Mucosa of rectum (tissue), 2 donors: ENCODE measurements around the gene ASIC4.

ENCODE experiments used
- H3K27ac ChIP-seq, 2 donors: one replicate each; pipeline ENCODE4 v1.7.0; 2013; ENCODE audit warnings: inconsistent platforms in 2 of 2, low read depth in 2 of 2, low read length in 2 of 2
- H3K27me3 ChIP-seq, 2 donors: one replicate each; pipeline ENCODE4 v1.7.0; 2013; ENCODE audit warnings: low read length in 2 of 2; ENCODE audit not compliant: control insufficient read depth in 2 of 2, insufficient read depth in 2 of 2
- H3K36me3 ChIP-seq, 2 donors: one replicate each; pipeline ENCODE4 v1.7.0; 2013; ENCODE audit warnings: low read length in 2 of 2; ENCODE audit not compliant: control insufficient read depth in 2 of 2, insufficient read depth in 2 of 2
- H3K4me1 ChIP-seq, 2 donors: one replicate each; pipeline ENCODE4 v1.7.0; 2013; ENCODE audit warnings: low read length in 2 of 2, mild to moderate bottlenecking in 1 of 2; ENCODE audit not compliant: control insufficient read depth in 2 of 2, insufficient read depth in 2 of 2
- H3K4me3 ChIP-seq, 2 donors: one replicate each; pipeline ENCODE4 v1.7.0; 2013; ENCODE audit warnings: low read length in 2 of 2
- H3K9ac ChIP-seq, 2 donors: one replicate each; pipeline ENCODE4 v1.7.0; 2013; ENCODE audit warnings: low read length in 2 of 2, low read depth in 1 of 2, mild to moderate bottlenecking in 1 of 2
- H3K9me3 ChIP-seq, 2 donors: one replicate each; pipeline ENCODE4 v1.7.0; 2013; ENCODE audit warnings: low read length in 2 of 2; ENCODE audit not compliant: control insufficient read depth in 2 of 2
- donor health status: healthy.
- donor health status: Normal muscosa, but diverticular disease.

ASIC4 gene

DNA sequence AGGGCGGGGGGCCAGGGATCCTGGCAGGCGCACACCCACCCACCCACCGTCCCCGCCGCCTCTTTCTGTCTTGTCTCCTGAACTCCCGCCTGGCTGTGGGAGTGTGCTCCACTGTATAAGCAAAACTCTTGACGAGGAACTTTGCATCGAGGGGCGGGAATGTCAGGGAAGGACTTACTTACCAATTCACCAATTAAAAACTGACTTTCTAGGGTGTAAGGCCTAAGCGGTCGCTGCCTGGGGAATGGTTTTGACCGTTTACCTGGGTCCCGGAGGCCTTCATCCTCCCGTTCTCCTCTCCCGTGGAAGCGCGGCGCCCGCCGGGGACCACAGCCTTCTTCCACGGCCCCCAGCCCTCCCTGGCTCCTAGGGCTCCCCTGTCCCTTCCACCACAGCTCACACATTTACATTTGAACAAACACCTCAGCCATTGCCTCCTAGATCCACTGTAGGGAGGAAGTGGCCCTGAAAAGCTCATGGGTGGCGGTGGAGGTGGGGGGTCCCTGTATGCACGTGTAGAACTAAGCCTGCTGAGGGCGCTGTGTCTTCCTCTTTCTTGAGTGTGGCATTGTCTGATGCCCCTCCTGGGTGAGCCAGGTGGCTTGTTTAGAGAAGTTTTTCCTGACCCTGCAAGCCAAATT lies 8.9 kb downstream of the ASIC4 start:
- Histone ChIP-seq H3K4me3 (no peak overlapping the region), H3K36me3 (no peaks in the 10 kb centered on the region), H3K9ac (no peak overlapping the region), H3K27me3 (peaks cover 41 to 59% of the 10 kb centered on the region in 2 donors), H3K9me3 (no peaks in the 10 kb centered on the region), H3K27ac (no peak overlapping the region), H3K4me1 (no peaks in the 10 kb centered on the region)

DNA sequence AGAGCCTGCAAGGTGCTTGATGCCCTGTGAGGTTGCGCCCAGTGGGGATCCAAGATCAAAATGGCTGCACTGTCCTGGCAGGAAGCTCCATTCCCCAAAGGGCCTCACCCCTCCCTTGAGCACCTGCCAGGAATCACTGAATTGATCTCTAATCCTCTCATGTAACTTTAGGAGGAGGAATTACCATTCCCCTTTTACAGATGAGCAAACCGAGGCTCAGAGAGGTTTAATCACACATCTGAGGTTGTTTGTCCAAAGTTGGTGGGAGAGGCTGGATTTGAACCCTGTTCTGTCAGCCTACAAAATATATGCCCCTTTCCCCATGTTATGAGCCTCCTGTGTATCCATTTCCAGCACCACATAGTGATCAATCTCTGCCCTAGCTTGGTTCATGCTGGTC lies 10.5 kb downstream of the ASIC4 start:
- no peak overlapping the region for H3K9ac ChIP-seq
- no peaks in the 10 kb centered on the region for H3K36me3 ChIP-seq
- no peak overlapping the region for H3K27ac ChIP-seq
- H3K27me3 ChIP-seq: peaks cover 50 to 67% of the 10 kb centered on the region in 2 donors
- peaks cover 0 to under 1% of the 10 kb centered on the region in 2 donors for H3K4me1 ChIP-seq
- H3K9me3 ChIP-seq: no peaks in the 10 kb centered on the region
- no peak overlapping the region for H3K4me3 ChIP-seq

DNA sequence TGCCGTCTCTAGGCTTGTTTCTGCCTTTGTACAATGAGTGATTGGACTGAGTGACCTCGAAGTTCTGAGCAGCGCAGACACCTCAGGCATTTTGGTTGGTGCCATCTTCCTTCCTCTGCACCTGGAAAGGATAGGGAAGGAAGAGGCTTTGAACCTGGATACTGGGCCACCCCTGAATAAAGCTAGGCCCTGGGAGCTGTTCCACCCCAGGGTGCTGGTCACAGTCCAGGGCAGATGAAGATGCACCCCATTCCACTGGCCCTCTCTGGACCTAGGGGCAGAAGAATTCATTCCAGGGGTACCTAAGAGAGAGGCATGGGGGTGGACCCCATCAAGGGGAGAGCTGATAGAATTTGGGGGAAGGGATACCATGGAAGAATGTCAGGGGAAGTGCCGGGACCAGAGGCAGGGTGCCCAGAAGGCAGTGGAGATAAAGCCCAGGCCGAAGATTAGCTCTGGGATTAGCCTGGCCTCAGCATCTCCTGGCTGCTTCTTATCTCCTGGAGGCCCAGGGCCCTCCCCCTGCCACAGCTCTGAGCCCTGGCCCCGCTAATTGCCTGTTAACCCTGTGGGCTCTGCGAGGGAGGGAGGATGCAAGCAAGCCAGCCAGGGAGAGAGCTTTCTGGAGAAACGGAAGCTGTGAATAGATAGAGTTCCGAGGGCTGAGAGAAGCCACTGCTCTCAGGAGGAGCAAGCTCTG lies 11.4 kb downstream of the ASIC4 start:
- H3K9ac ChIP-seq: no peak overlapping the region
- no peak overlapping the region for H3K4me3 ChIP-seq
- H3K27ac ChIP-seq: no peak overlapping the region
- no peaks in the 10 kb centered on the region for H3K9me3 ChIP-seq
- H3K4me1 ChIP-seq: peaks cover 0 to 3% of the 10 kb centered on the region in 2 donors
- H3K27me3 ChIP-seq: peaks cover 52 to 68% of the 10 kb centered on the region in 2 donors
- H3K36me3 ChIP-seq: no peaks in the 10 kb centered on the region

DNA sequence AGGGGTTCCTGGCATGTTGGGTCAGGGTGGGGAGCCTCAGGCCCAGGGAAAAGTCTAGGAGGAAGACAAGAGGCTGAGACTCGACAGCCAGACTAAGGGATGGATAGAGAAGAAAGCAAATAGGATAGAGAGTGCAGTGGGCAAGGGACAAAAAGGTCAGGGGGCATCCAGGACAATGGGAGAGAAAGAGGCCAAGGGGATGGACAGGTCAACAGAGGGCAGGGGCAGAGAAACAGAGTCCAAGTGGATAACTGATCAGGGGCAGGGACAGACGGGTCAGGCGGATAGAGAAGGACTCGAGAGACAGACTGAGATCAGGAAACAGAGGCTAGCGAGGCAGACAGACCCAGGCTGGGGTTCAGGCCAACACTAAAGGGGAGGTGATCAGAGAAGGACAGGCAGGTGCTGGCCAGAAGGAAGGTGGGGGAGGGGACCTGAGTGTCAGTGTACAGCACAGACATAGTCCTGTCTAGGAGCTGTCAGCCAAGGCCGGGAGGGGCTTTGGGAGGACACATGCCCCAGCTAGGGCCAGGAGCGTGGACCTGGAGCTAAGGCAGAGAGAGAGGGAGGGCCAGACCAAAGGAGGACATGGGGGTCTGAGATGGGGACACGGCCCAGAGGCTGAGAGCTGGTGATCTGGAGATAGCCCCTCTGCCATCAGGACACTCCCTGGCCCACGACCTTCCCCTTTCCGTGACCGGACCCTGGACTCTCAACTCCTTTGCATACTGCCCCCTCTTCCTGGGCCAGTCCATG lies 12.2 kb downstream of the ASIC4 start:
- H3K27me3 ChIP-seq: peaks cover 44 to 64% of the 10 kb centered on the region in 2 donors
- H3K27ac ChIP-seq: no peak overlapping the region
- no peaks in the 10 kb centered on the region for H3K36me3 ChIP-seq
- no peaks in the 10 kb centered on the region for H3K9me3 ChIP-seq
- no peak overlapping the region for H3K9ac ChIP-seq
- H3K4me1 ChIP-seq: peaks cover 0 to 3% of the 10 kb centered on the region in 2 donors
- H3K4me3 ChIP-seq: no peak overlapping the region

DNA sequence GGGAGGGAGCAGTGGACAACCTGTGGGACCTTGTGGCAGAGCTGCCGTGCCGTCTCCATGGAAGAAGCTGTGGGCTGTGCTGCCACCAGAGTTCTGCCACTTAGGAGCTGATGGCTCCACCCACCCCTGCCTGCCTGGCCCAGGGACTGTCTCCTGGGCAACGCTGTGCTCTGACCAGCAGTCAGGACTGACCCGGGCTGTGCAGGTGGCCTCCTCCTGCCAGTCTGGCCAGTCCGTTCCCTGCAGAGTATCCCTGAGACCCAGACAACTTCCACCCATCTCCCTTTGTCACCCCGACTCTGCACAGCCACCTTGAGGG lies 12.8 kb downstream of the ASIC4 start:
- Histone ChIP-seq H3K9me3 (no peaks in the 10 kb centered on the region), H3K4me1 (peaks cover 0 to 3% of the 10 kb centered on the region in 2 donors), H3K36me3 (no peaks in the 10 kb centered on the region), H3K27ac (no peak overlapping the region), H3K27me3 (peaks cover 39 to 61% of the 10 kb centered on the region in 2 donors), H3K9ac (no peak overlapping the region), H3K4me3 (no peak overlapping the region)

DNA sequence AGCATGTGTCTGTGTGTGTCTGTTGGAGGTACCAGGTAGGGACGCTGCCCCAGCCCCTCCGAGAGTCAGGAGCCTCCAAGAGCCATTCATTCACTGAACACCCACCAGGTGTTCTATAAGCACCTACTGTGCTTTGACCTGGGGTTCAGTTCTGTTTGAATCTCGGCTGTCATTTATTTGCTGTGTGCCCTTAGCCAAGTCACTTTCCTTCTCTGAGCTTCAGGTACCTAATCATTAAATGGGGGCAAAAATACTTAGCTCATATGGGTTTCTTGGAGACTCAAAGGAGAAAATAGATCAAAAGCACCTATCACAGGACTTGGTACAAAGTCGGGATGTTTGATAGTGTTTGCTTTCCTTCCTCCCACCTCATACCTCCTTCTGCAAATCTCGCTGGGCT lies 13.2 kb downstream of the ASIC4 start:
- Histone ChIP-seq H3K9me3 (no peaks in the 10 kb centered on the region), H3K27me3 (peaks cover 41 to 60% of the 10 kb centered on the region in 2 donors)

DNA sequence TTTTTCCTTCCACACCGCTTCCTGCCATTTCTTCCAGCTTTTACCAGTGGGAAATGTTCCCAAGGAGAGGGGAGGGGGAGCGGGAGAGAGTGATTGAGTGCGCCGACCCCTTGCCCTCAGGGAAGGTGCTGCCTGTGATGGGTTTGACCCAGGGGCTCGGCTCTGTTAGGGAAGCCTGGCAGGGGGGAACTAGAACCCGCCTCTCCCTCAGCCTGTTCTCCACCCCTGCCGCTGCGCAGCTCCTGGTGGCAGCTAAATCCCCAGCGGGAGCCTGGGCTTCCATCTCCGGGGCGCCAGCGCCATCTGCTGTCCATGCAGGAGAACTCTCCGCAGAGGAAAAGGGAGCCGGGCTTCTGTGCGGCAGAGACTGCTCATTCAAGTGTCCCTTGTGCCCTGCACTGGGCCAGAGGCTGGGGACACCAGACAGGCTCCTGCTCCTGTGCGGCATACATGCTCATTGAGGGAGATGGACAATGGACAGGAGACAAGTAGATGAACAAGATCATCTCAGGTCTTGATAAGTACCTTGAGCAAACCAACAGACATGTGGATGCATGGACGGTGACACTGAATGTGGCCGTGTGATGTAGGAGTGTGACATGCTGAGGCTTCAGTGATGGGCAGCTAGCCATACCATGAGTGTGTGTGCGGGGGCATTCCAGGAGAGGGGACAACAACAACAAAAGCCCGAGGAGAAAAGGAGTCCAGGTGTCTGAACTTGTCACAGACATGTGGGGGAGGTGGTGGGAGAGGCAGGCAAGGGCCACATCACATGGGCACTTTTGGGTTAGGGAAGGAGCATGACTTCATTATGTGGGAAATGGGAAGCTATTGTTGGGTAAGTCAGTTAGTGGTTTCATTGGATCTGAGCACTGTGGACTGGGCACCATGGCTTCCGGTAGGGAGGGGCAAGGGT lies 16.0 kb downstream of the ASIC4 start:
- peaks cover 27 to 44% of the 10 kb centered on the region in 2 donors for H3K27me3 ChIP-seq
- no peaks in the 10 kb centered on the region for H3K36me3 ChIP-seq
- no peak overlapping the region for H3K4me3 ChIP-seq
- H3K9ac ChIP-seq: no peak overlapping the region
- peaks cover 0 to 3% of the 10 kb centered on the region in 2 donors for H3K4me1 ChIP-seq
- H3K9me3 ChIP-seq: no peaks in the 10 kb centered on the region
- no peak overlapping the region for H3K27ac ChIP-seq

More for the DNA sequence above, 13.2 kb downstream of the ASIC4 start:
- no peak overlapping the region for H3K4me3 ChIP-seq
- peaks cover 0 to 3% of the 10 kb centered on the region in 2 donors for H3K4me1 ChIP-seq
- H3K36me3 ChIP-seq: no peaks in the 10 kb centered on the region
- H3K27ac ChIP-seq: no peak overlapping the region
- H3K9ac ChIP-seq: no peak overlapping the region

DNA sequence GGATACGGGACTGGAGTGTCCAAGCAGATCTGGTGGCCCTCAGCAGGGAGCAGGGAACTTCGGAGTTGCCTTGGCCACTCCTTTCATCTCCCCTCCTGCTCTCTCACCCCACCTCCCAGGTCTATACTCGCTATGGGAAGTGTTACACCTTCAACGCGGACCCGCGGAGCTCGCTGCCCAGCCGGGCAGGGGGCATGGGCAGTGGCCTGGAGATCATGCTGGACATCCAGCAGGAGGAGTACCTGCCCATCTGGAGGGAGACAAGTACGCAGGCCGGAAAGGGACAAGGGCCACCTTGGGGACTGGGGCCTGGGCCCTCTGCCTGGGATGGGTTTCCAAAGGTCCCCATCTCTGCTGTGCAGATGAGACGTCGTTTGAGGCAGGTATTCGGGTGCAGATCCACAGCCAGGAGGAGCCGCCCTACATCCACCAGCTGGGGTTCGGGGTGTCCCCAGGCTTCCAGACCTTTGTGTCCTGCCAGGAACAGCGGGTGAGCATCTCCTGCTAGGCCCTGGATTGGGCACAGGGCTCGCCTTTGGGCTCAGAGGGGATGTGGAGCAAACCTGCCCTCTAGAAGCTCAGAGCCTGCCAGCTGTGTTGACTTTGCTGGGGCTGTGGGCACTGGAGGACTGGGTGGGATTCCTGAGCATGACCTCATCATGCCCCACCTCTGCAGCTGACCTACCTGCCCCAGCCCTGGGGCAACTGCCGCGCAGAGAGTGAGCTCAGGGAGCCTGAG lies 17.5 kb downstream of the ASIC4 start:
- Histone ChIP-seq H3K9me3 (no peaks in the 10 kb centered on the region), H3K27me3 (peaks cover 20 to 37% of the 10 kb centered on the region in 2 donors), H3K27ac (no peak overlapping the region), H3K9ac (no peak overlapping the region), H3K36me3 (no peaks in the 10 kb centered on the region), H3K4me1 (peaks cover 0 to 3% of the 10 kb centered on the region in 2 donors), H3K4me3 (no peak overlapping the region)

DNA sequence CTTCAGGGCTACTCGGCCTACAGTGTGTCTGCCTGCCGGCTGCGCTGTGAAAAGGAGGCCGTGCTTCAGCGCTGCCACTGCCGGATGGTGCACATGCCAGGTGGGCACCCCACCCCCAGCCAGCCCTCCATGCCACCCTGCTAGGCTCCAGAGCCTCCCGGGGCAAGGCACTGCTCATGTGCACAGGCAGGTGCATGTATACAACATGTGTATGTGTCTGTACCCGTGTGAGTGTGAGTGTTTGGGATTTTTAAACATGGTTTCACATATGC lies 18.0 kb downstream of the ASIC4 start:
- Histone ChIP-seq H3K36me3 (no peaks in the 10 kb centered on the region), H3K9ac (no peak overlapping the region), H3K27ac (no peak overlapping the region), H3K9me3 (no peaks in the 10 kb centered on the region), H3K4me3 (no peak overlapping the region), H3K4me1 (peaks cover 0 to 3% of the 10 kb centered on the region in 2 donors), H3K27me3 (peaks cover 20 to 32% of the 10 kb centered on the region in 2 donors)
